Panc1 (cell line): ENCODE data around the gene HELZ2. TPM values are rescaled to one million over a fixed set of nuclear protein-coding genes. Genes with fewer than 3 reads are reported as not detected.
"Not testable (repeated sequence)": the region's sequence is repeated elsewhere in the genome, so short reads cannot be mapped to it uniquely, and the experiment has no call there.

Experiments
- ATAC-seq: fragments of 200-7000 bp; cut with Tn5 transposase; 2 replicates; pipeline ENCODE4 v1.9.1; 2020; ENCODE audit warnings: mild to moderate bottlenecking, moderate library complexity
- BruUV-seq: library from RNA; stranded (reverse); fragments of 400-500 nt; replicated peaks from 2 replicates; lab custom pipeline; 2021; lab: Mats Ljungman, UMichigan
- CTCF ChIA-PET: fragments of 300-600 bp; sonication (Branson Sonifier 250); formaldehyde crosslinking; loops from one replicate; lab custom pipeline; 2022; ENCODE audit warnings: antibody characterized with exemption; lab: Charles Lee
- POLR2A ChIA-PET: fragments of 300-600 bp; sonication (Branson Sonifier 250); formaldehyde crosslinking; loops from one replicate; lab custom pipeline; 2022; ENCODE audit warnings: antibody characterized with exemption; lab: Charles Lee
- DNase-seq: peaks from one replicate; pipeline ENCODE4 v3.0.0-alpha.2; 2010; ENCODE audit warnings: low read depth, low spot score
- H3K27ac ChIP-seq: 2 replicates; pipeline ENCODE4 v1.5.1; 2011; ENCODE audit warnings: mild to moderate bottlenecking, low read length, inconsistent platforms
- H3K27me3 ChIP-seq: fragments of 200-500 bp; sonication (Bioruptor generic); 2 replicates; pipeline ENCODE4 v1.6.0; 2014; ENCODE audit warnings: low read length, inconsistent platforms; ENCODE audit not compliant: control insufficient read depth, insufficient read depth
- H3K36me3 ChIP-seq: fragments of 200-500 bp; sonication (Bioruptor generic); 2 replicates; pipeline ENCODE4 v1.5.1; 2014; ENCODE audit warnings: inconsistent platforms, mild to moderate bottlenecking, low read length, moderate library complexity; ENCODE audit not compliant: control insufficient read depth, insufficient read depth
- H3K4me1 ChIP-seq: 2 replicates; pipeline ENCODE4 v1.5.1; 2011; ENCODE audit warnings: inconsistent platforms, mild to moderate bottlenecking, low read length, moderate library complexity; ENCODE audit not compliant: control insufficient read depth, insufficient read depth
- H3K4me3 ChIP-seq, 2 experiments: 2 replicates each; pipeline ENCODE4 v1.5.1; 2011 to 2012; ENCODE audit warnings: low read depth in 2 of 2, low read length in 2 of 2, mild to moderate bottlenecking in 2 of 2, inconsistent platforms in 1 of 2, moderate library complexity in 1 of 2
- H3K9me3 ChIP-seq: fragments of 200-500 bp; sonication (Bioruptor generic); 2 replicates; pipeline ENCODE4 v1.5.1; 2014; ENCODE audit warnings: low read depth, mild to moderate bottlenecking, inconsistent platforms, low read length, moderate library complexity; ENCODE audit not compliant: control insufficient read depth, insufficient read depth
- POLR2AphosphoS5 ChIP-seq: IDR thresholded peaks from 2 replicates; pipeline ENCODE4 v1.6.1; 2012; ENCODE audit warnings: mild to moderate bottlenecking, low read depth, low read length, moderate library complexity
- SIN3A ChIP-seq: IDR thresholded peaks from 2 replicates; pipeline ENCODE4 v1.6.1; 2012; ENCODE audit warnings: low read depth, mild to moderate bottlenecking, low read length, moderate library complexity, borderline replicate concordance; ENCODE audit not compliant: insufficient read depth
- TCF7L2 ChIP-seq: IDR thresholded peaks from 2 replicates; pipeline ENCODE4 v1.6.1; 2011; ENCODE audit warnings: mild to moderate bottlenecking, low read depth, low read length, inconsistent platforms
- in situ Hi-C: cut with HindIII; loops from 2 replicates; pipeline ENCODE4 v1.10.0; 2016; ENCODE audit warnings: low sequenced_read_pairs, low pct_unique_long_range_greater_than_20kb
- intact Hi-C: fragments of 100-400 bp; cut with micrococcal nuclease; formaldehyde crosslinking; loops from one replicate; pipeline ENCODE4 v1.10.0; 2022; ENCODE audit not compliant: unreplicated experiment
- total RNA-seq: library from RNA; stranded (reverse); gene quantifications from one replicate; pipeline ENCODE4 v1.2.1, GENCODE V29; 2021; ENCODE audit not compliant: unreplicated experiment
- TF ChIP-seq, protein P1 (sequence below), 2 experiments: IDR thresholded peaks; 2 replicates each; pipeline ENCODE4 v1.6.1; 2011 to 2012; ENCODE audit warnings: low read depth in 2 of 2, control low read depth in 1 of 2, low read length in 1 of 2, mild to moderate bottlenecking in 1 of 2, moderate library complexity in 1 of 2; ENCODE audit not compliant: insufficient read depth in 1 of 2
- TF ChIP-seq, protein P2 (sequence below): fragments of 450-650 bp; IDR thresholded peaks from 2 replicates; pipeline ENCODE4 v1.5.1; 2017; ENCODE audit warnings: mild to moderate bottlenecking

The HELZ2 gene
- total RNA-seq, 1 experiment from 2014 or later, result 41.5 TPM

- in situ Hi-C loops, result no loop called here
- H3K36me3 ChIP-seq, result no peaks in the 10 kb centered on the region
- no peak for ATAC-seq
Observed at GRCh38 chr20:63617876-63618265, 43.8 kb upstream of the HELZ2 start.

GRCh38 chr20:63617092-63617875 lies 43.2 kb upstream of the HELZ2 start:
- ATAC-seq (no peak), DNase-seq (no peak)
- H3K4me3 ChIP-seq, result no peak overlapping the region
- BruUV-seq, result no TSS peak
- TF ChIP-seq, protein P1, sequence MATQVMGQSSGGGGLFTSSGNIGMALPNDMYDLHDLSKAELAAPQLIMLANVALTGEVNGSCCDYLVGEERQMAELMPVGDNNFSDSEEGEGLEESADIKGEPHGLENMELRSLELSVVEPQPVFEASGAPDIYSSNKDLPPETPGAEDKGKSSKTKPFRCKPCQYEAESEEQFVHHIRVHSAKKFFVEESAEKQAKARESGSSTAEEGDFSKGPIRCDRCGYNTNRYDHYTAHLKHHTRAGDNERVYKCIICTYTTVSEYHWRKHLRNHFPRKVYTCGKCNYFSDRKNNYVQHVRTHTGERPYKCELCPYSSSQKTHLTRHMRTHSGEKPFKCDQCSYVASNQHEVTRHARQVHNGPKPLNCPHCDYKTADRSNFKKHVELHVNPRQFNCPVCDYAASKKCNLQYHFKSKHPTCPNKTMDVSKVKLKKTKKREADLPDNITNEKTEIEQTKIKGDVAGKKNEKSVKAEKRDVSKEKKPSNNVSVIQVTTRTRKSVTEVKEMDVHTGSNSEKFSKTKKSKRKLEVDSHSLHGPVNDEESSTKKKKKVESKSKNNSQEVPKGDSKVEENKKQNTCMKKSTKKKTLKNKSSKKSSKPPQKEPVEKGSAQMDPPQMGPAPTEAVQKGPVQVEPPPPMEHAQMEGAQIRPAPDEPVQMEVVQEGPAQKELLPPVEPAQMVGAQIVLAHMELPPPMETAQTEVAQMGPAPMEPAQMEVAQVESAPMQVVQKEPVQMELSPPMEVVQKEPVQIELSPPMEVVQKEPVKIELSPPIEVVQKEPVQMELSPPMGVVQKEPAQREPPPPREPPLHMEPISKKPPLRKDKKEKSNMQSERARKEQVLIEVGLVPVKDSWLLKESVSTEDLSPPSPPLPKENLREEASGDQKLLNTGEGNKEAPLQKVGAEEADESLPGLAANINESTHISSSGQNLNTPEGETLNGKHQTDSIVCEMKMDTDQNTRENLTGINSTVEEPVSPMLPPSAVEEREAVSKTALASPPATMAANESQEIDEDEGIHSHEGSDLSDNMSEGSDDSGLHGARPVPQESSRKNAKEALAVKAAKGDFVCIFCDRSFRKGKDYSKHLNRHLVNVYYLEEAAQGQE (IDR thresholded peaks at IDR 0.05; ENCODE audit: insufficient read depth in 1 of 2, low read depth in 2 of 2, low read length in 1 of 2), result no peak
- TF ChIP-seq SIN3A, result no peak
- TF ChIP-seq POLR2AphosphoS5, result no peak
- TF ChIP-seq, protein P2, sequence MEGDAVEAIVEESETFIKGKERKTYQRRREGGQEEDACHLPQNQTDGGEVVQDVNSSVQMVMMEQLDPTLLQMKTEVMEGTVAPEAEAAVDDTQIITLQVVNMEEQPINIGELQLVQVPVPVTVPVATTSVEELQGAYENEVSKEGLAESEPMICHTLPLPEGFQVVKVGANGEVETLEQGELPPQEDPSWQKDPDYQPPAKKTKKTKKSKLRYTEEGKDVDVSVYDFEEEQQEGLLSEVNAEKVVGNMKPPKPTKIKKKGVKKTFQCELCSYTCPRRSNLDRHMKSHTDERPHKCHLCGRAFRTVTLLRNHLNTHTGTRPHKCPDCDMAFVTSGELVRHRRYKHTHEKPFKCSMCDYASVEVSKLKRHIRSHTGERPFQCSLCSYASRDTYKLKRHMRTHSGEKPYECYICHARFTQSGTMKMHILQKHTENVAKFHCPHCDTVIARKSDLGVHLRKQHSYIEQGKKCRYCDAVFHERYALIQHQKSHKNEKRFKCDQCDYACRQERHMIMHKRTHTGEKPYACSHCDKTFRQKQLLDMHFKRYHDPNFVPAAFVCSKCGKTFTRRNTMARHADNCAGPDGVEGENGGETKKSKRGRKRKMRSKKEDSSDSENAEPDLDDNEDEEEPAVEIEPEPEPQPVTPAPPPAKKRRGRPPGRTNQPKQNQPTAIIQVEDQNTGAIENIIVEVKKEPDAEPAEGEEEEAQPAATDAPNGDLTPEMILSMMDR, result no peak
- TF ChIP-seq TCF7L2, result no peak
- POLR2A ChIA-PET, result no interaction called here
- H3K27me3 ChIP-seq, result no peaks in the 10 kb centered on the region
- no peaks in the 10 kb centered on the region for H3K36me3 ChIP-seq
- H3K9me3 ChIP-seq, result no peaks in the 10 kb centered on the region
- CTCF ChIA-PET, result no interaction called here
- H3K4me1 ChIP-seq, result peaks cover 3% of the 10 kb centered on the region; the same call in 1 of the 2 replicates
- intact Hi-C loops (no loop called here), in situ Hi-C loops (no loop called here)
- no peak overlapping the region for H3K27ac ChIP-seq

More at GRCh38 chr20:63617876-63618265, 43.8 kb upstream of the HELZ2 start:
- TF ChIP-seq, protein P1 (IDR thresholded peaks at IDR 0.05; ENCODE audit: insufficient read depth in 1 of 2, low read depth in 2 of 2, low read length in 1 of 2), result no peak
- TF ChIP-seq TCF7L2 (no peak), SIN3A (no peak), POLR2AphosphoS5 (no peak)
- TF ChIP-seq, protein P2, result no peak
- ChIA-PET POLR2A (no interaction called here), CTCF (no interaction called here)
- Histone ChIP-seq H3K27me3 (no peaks in the 10 kb centered on the region), H3K9me3 (no peaks in the 10 kb centered on the region), H3K4me3 (no peak overlapping the region), H3K27ac (no peak overlapping the region), H3K4me1 (peaks cover 3% of the 10 kb centered on the region; the same call in 1 of the 2 replicates)
- intact Hi-C loops, result no loop called here
- no TSS peak for BruUV-seq
- DNase-seq, result no peak

- H3K27me3 ChIP-seq, ATAC-seq, POLR2A ChIA-PET, intact Hi-C loops, H3K27ac ChIP-seq, in situ Hi-C loops, H3K4me3 ChIP-seq, BruUV-seq, CTCF ChIA-PET, H3K4me1 ChIP-seq, H3K9me3 ChIP-seq, H3K36me3 ChIP-seq, DNase-seq: not testable (repeated sequence)
Observed at GRCh38 chr20:63613863-63614594, 40.0 kb upstream of the HELZ2 start.
